GM19035 (cell line): ENCODE data around the gene WIPI1.
"Not testable (repeated sequence)": the region's sequence is repeated elsewhere in the genome, so short reads cannot be mapped to it uniquely, and the experiment has no call there.

ENCODE experiments used
- ATAC-seq: cut with Tn5 transposase; IDR thresholded peaks from one replicate; pipeline ENCODE4 v1.9.1; 2021; ENCODE audit not compliant: unreplicated experiment

Gene WIPI1, protein sequence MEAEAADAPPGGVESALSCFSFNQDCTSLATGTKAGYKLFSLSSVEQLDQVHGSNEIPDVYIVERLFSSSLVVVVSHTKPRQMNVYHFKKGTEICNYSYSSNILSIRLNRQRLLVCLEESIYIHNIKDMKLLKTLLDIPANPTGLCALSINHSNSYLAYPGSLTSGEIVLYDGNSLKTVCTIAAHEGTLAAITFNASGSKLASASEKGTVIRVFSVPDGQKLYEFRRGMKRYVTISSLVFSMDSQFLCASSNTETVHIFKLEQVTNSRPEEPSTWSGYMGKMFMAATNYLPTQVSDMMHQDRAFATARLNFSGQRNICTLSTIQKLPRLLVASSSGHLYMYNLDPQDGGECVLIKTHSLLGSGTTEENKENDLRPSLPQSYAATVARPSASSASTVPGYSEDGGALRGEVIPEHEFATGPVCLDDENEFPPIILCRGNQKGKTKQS

DNA sequence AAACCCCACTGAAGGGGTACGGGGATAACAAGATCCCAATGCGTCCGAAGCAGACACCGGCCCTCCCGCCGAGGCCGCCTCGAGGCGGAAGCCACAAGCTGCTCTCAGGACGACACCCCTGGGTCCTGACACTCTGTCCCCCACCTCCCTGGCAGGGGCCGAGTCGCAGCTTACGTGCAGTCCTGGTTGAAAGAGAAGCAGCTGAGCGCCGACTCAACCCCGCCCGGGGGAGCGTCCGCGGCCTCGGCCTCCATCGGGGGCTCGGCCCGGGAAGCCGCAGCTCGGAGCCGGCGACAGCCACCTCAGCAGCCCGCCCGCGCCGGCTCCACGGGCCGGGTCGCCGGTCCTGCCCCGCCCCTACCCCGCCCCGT is at the start of gene WIPI1:
Gene WIPI1 (minus strand): TSS at position 329 of the 371 bp plus-strand sequence. CDS start 75 bp downstream, at position 254.
- ATAC-seq: peak; percentile 33

DNA sequence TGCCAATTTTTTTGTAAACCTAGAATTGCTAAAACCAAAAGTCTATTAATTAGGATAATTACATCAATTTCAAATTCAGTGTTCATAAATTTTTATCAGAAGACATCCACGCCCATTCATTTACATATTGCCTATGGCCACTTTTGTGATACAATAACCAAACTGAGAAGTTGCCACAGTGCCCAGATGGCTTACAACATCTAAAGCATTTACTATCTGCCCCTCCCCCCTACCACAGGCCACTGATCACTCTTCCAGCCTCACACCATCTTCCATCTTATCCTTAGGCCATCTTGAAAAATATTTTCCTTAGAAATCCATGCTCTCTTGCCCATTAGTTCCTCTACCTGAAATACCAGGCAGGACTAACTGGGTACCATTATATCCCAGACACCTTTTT is 48.7 kb upstream of the WIPI1 start:
- ATAC-seq: no peak

DNA sequence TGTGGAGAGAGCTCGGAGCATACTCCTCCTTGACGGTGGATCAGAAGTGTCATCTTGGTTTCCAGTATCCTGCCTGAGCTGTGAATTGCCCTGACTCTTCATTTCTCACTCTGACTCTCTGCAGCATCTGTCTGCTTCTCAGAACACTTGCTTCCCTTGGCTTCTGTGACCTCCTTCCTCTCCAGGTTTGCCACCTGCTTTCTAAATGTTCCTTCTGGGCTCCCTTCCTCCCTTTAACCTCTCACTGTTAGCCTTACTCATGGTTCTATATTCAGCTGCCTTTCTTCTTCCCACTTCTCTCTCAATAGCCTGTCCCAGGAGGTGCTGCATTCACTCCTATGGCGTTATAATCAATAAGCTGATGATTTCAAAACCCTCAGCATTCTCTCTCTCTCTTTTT is 43.8 kb upstream of the WIPI1 start:
- no peak for ATAC-seq

DNA sequence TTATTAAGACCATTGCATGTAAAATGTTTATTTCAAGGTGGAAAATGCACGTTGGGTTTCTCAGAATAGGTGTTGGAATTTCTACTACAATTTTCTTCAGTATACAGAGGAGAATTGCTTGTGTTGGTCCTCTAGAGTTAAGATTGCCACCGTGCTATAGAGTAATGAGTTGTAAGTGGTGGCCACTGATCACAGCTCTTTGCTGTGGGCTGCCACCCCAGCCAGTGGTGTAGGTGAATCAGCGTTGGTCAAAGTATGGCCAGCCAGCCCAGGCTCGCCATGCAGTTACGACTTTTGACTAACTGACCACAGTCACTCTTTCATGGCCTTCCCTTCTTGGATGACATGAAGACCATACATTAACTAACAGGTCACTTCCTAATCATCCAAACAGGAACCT is 42.3 kb upstream of the WIPI1 start:
- ATAC-seq: no peak

DNA sequence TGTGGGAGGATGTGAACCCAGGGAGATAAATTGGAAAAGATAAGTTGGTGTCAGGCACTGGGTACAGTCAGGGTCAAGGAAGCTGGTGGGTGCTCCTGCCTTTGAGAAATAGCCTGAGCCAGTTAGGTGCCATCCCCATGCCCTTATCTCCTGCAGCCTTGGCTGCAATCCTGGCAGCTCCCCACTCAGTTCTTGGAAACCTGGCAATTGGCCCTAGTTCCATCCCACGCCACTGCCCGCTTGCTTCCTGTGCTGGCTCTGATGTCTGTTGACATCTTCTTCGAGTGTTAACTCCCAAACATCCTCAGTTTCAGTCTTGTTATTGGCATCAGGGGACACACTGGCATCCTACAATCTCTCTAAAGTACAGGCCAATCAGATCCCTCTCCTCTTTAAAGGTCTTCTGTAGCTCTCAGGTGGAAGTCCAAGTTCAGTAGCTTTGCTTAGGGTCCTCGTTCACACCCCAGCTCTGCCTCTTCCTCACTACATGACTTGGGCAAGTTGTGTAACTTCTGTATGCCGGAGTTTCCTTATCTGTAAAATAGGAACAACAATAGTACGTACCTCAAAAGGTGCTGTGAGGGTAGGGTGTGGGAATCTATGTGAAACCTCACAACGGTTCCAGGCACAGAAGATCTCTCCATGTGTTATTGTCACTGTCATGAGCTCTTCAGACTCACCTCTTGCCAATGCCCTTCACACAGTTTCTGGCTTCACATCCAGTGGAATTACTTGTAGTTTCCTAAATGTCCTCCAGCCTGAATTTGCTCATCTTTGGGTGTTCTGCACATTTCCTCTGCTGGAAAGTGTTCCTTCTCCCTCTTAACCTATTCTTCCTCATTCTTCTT is 41.4 kb upstream of the WIPI1 start:
- ATAC-seq: peak; percentile 35

DNA sequence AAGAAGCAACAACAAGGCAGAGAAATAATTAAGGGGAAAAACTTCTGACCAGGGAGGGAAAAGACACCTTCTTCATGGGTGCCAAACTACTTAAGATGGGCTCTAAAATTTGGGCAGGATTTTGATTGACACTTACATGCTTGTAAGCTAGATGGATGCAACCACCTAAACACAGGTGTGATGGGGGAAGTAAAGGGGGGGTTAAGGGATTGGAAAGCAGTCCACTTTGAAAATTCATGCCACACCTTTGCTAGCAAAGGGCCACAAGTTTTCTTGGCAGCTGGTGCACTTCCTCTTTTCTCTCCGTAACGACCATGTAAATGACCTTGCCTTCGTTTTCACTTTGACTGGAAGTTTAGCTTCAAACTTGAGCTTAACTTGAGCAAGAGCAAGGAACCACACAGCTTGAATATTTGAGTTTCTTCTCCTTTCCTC is 40.6 kb upstream of the WIPI1 start:
- ATAC-seq: peak; percentile 97

DNA sequence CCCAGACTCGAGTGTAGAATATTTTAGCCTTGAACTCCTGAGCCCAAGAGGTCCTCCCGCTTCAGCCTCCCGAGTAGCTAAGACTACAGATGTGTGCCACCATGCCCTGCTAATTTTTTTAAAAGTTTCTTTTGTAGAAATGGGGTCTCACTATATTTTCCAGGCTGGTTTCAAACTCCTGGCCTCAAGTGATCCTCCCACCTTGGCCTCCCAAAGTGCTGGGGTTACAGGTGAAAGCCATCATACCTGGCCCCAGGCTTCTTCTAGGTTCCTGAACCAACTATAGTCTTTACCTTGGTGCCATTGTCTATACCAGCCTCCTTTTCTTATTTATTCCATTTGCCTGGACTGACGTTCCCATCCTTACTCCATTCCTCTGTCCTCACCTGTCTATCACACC is 37.8 kb upstream of the WIPI1 start:
- ATAC-seq: no peak

DNA sequence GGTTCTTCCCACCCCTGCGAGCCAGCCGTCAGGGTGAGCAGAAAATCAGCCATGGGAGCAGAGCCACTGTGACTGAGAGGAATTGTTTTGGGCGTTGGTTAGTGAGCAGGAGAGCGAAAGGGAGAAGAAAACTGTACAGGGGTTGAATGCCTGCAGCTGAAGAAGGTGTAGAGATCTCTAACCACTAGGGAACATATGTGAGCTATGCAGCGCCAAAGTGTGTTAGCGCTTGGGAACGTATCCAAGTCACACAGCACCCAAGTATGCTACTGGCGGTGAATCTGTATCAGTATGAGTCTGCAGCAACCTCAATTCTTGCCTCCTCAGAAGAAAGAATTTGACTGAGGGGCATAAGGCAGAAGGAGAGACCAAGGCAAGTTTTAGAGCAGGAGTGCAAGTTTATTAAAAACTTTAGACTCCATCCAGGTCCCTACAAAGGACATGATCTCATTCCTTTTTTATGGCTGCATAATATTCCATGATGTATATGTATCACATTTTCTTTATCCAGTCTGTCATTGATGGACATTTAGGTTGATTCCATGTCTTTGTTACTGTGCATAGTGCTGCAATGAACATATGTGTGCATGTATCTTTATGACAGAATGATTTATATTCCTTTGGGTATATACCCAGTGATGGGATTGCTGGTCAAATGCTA is 35.2 kb upstream of the WIPI1 start:
- ATAC-seq: not testable (repeated sequence)

DNA sequence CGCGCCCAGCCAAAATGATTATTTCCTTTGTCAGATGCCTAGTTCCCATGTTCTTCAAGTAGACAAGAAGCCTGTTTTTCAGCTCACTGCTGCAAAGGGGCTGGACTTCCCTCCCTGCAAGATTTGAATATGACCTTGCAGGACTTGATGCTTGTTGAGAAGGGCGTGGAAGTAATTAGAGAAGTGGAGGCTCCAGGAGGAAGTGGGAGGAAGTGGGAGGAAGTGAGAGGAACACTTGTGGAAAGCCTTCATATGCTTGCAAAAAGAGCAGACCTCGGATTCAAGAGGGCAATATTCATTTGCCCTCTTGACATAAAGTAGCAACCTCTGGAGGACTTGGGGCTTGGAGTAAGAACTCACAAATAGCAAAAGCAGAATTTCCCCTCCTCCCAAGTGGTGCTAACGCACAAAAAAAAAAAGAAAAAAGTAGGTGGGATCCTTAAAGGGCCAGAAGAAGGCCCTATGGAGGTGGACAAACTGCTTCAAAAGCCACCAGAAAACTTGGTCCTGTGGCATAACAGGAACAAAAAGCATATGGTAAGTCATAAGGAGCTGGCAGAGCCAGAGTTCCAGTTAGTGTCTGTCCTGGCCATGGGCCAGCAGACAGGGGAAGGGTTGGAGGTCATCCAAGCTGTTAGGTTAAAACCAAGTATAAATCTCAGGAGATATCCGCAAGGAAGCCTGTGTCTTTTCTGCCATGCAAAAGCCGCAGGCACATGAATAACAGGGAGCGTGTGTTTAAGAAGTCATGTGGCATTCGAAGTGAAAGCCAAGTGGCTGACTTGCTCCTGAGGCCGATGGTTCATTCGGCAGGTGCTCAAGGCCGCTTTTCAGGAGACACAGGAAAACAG is 34.3 kb upstream of the WIPI1 start:
- ATAC-seq: no peak

DNA sequence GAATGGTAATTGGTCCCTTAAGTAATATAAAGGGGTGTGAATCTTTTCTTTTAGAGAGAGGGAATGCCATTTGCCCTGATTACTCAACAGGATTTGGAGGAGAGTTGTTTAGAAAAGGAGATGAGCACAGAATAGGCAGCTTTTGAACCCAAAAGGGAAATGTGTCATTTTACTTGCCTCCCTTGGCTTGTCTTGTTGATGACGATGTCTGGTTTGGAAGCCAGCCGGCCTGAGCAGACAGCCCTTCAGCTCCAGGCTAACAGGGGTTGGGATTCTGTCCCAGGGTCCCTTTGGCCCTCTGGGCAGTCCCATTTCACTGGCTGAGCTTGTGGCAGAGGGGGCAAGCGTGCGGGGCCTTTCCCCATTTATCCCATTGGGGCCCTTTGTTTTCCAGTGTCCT is 32.6 kb upstream of the WIPI1 start:
- ATAC-seq: no peak

DNA sequence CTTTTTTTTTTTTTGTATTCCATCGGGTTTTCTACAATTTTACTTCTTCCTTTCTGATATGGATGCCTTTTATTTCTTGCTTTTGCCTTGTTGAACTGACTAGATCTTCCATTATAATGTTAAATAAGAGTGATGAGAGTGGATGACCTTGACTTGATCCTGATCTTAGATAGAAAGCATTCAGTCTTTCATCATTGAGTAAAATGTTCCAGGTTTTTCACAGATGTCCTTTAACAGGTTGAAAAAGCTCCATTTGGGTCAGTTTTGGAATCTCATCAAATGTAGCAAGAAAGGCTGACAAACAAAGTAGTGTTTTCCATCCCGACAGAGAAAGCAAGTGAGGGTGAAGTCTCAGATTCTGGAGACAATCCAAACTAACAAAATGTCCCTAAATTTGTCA is 27.2 kb upstream of the WIPI1 start:
- ATAC-seq: no peak

DNA sequence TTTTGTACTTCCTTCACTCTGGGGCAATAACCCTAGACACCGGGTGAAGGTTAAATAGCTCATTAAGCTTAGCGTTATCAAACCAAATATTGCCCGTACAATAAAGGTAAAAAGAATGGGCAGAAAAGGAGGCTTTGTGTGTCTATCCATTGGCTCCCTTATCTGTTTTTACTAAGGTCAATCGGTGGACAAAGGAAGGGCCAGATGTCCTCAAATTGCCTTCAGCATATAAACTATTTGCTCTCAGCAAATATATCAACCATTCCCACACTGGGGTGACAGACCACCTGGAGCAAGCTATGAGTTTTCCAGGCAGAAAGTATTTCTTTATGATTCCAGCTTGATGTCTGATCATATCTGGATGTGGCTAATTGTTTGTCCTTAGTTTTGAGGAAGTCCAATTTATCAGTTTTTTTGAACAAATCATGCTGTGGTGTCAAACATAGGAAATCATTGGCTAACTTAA is 25.3 kb upstream of the WIPI1 start:
- no peak for ATAC-seq

DNA sequence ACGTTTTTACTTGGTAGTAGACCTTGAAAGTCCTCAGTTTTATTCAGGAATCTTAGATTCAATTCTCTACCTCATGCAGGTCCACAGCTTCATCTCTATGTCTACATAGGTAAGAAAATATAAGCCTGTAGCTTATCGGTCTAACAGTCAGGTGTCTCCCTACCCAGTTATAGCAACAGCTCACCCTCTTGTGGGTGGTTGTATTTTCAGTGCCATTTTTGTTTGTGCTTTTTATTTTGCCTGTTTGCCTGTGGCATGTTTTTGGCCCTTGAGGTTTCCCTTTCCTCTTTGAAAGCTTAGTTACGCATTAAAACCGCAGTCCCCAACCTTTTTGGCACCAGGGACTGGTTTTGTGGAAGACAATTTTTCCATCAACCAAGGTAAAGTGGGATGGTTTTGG is 23.6 kb upstream of the WIPI1 start:
- no peak for ATAC-seq

DNA sequence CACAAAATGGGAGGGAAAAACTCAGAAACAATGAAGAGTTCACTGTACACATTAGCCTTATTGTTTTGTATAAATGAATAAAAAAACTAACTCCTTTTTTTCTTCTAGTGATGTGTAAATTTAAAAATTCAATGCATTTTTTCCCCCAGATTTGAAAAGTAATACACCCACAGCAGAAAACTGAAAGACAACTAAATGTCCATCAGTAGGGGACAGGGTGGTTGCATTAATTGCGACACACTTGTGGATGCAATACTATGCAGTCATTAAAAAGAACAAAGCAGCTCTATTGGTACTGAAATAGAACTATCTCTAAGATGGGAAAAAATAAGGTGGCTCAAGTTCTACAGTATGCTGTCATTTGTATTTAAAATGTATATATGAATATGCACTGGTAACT is 13.7 kb upstream of the WIPI1 start:
- no peak for ATAC-seq

DNA sequence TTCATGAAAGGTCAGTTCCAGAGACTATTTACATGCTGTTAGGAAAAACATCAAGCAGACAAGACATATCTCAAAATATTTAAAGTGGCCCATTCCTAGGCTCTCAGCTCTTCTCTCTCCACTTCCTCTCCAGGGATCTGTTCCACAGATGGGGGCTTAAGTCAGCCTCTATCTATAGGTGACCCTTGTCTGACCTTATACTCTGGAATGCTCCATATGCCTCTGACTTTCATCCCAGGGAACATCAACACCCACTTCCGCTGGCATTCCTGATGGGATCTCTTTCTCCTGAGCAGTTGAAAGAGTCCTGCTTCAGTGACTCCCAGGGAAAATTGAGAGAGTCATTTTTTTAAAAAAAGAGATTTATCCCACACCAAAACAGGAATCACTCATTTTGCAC is 11.5 kb upstream of the WIPI1 start:
- no peak for ATAC-seq

DNA sequence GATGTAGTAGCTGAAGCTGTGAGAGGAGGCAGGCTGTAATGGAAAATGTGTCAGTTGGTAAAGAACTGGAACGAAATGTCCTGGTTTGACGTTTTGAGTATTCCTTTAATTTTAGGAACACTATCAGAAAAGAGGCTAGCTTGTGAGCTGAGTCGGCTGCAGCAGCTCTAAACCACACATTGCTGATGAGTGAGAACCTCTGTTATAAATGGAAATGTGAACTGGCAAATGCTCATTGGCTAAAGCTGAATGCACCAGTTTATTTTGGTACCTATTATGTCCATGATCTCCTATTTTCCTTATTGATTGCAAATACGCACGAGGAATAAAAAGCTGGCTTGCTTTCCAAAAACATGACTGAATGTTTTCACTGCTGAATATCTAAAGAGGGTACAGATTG is 11.0 kb upstream of the WIPI1 start:
- ATAC-seq: no peak

DNA sequence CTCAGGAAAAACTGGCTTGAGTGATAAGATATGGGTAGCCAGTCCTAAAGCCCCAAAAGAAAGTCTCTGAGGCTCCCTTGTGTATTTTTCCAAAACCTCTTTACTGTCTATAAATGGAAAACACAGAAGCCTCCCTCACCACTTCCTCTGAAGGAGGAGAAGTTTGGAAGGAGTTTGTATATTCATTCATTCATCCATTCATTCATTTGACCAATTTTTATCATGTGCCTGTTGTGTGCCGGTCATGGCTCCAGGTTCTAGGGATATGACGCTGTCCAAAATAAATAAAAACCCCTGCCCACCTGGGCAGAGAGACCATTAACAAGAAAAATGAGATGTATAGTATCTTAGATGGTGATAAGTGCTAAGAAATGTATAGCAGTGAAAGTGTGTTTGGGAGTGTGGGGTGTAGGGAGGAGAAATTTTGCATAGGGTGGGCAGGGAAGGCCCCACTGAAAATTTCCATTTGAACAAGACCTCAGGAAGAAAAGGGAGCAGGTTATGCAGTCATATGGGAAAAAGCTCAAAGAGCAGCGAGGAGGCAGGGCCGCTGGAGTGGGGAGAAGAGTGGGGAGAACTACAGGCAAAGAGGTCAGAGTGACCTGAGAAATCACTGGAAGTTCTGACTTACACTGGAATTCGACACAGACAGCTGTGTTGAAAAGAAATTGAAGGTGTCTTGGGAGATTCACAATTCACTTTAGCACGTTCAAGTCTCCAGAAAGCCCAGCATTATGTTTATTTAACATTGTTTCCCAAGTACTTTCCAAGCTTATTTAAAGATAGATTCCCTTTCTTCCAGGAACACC is 6.1 kb upstream of the WIPI1 start:
- ATAC-seq: no peak

DNA sequence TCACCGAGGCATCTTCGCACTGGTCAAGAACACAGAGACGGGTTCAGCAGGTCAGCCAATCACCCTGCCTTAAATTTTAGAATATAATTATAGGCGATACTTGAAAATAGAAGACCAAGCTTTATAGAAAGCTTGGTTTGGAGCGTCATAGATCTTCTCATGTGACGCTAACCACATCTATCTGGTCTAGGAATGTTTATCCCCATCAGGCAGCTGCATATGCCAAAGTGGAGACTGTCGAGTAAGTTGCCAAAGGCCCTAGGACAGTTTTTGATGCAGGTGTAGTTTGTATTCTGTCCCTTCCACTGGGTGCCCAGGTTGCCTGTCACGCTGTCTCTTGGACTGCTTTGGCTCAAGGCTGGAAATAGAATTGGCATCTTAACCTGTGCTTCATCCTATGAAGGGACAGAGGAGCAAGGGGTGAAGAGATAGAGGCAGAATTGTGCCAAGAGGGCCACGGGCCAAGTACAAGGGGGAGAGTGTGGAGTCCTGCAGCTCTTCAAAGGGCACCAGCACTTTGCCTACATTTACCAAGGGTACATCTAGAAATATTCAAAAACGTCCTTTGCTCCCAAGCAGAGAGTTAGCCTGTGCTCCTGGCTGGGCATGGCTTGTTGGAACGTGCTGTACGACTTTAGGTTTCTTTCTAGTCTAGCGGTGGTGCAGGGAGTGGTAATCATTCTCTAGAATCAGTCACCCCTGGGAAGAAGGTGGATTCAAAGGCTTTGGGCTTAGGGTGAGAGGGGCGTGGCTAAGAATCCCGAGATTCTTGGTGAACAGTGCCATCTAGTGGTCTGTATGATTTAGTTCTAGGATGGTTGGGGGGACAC is 5.3 kb upstream of the WIPI1 start:
- peak; percentile 38 for ATAC-seq

DNA sequence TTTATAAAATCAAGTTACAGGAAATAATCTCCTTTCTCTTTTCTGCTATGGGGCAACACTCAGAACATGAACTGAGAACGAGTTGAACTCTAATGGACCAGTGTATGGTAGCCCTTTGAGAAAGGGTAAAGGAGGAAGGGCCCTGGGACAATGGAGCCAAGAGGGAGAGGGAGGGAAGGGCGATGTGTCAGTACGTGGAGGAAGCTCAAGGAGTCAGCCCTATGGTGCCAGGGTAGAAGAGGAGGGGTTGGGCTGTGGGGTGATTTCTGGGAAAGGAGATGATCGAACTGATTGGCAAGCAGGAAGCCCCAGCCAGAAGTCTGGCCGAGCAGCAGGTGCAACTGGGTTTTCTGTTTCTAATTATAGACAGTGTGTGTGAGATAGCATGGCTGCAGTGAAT is 4.3 kb upstream of the WIPI1 start:
- ATAC-seq: no peak
